ENCODE data around the gene IL34. TPM values are rescaled to one million over a fixed set of nuclear protein-coding genes. Genes with fewer than 3 reads are reported as not detected.

The IL34 gene
- total and polyA plus RNA-seq, 9 donors = 0.88 to 4.0 (median 1.8) TPM

DNA sequence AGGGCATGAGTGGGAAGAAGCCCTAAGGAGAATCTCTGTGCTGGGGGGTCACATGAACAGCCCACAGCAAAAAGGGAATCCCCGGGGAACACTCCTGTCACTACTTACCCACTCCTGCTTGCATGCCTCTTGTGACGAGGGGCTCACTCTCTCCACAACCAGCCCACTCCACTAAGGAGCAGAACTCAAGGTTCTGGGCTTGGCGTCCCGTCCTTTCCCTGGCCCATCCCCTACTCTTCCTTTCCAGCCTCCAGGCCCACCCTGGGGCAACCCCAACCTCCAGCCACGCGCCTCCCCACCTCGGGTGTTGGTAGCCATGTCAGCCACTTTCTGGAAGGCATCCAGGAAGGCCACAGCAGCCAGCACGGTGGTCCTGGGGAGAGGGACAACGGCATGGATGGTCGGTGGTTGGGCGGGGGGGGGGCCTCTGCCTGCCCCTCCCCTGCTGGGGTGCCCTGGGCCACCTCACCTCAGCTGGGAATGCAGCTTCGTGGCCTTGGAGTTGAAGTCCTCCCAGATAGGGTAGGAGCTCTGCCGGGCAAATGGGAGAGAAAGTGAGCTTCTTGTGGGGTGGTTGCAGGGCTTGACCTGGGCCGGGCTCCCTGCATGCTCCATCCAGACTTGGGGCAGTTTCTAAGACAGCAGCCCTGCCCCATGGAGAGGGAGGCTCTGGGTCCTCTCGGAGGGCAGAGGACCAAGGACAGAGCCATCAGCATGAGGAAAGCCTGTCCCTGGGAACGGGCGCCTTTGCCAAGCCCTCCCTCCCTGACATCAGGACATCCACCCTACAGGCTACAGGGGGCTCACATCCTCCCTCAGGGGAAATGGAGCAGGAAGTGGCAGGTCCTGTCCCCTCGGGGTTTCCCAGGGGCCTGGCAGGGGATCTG is 34.4 kb downstream of the IL34 start:
- H3K27me3 ChIP-seq = no peaks in the 10 kb centered on the region
- H3K36me3 ChIP-seq = no peaks in the 10 kb centered on the region
- H3K27ac ChIP-seq = peak overlapping the region; percentile 34 to 56
- no peak for TF ChIP-seq POLR2A (IDR thresholded peaks at IDR 0.05)
- TF ChIP-seq, protein P1, sequence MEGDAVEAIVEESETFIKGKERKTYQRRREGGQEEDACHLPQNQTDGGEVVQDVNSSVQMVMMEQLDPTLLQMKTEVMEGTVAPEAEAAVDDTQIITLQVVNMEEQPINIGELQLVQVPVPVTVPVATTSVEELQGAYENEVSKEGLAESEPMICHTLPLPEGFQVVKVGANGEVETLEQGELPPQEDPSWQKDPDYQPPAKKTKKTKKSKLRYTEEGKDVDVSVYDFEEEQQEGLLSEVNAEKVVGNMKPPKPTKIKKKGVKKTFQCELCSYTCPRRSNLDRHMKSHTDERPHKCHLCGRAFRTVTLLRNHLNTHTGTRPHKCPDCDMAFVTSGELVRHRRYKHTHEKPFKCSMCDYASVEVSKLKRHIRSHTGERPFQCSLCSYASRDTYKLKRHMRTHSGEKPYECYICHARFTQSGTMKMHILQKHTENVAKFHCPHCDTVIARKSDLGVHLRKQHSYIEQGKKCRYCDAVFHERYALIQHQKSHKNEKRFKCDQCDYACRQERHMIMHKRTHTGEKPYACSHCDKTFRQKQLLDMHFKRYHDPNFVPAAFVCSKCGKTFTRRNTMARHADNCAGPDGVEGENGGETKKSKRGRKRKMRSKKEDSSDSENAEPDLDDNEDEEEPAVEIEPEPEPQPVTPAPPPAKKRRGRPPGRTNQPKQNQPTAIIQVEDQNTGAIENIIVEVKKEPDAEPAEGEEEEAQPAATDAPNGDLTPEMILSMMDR (IDR thresholded peaks at IDR 0.05) = no peak
- TF ChIP-seq EP300 (IDR thresholded peaks at IDR 0.05) = no peak
- H3K4me3 ChIP-seq = no peak overlapping the region
- DNase-seq = peak in 4 of 5 donors; percentile 37 to 53 (median 42)
- H3K9me3 ChIP-seq = no peaks in the 10 kb centered on the region
- 37 to 42% (median 37%) methylated on average over 18 of the region's 18 CpGs for WGBS, 3 donors
- intact Hi-C loops (cut with DNase I) = loop anchor here (1.0 to 10.0 kb wide), 4 partner anchors 82 to 674 kb away; partner anchors contain the start of gene CALB2 (in 1 of the 4)
- peaks cover 33% of the 10 kb centered on the region for H3K4me1 ChIP-seq (ENCODE audit: insufficient read depth)

DNA sequence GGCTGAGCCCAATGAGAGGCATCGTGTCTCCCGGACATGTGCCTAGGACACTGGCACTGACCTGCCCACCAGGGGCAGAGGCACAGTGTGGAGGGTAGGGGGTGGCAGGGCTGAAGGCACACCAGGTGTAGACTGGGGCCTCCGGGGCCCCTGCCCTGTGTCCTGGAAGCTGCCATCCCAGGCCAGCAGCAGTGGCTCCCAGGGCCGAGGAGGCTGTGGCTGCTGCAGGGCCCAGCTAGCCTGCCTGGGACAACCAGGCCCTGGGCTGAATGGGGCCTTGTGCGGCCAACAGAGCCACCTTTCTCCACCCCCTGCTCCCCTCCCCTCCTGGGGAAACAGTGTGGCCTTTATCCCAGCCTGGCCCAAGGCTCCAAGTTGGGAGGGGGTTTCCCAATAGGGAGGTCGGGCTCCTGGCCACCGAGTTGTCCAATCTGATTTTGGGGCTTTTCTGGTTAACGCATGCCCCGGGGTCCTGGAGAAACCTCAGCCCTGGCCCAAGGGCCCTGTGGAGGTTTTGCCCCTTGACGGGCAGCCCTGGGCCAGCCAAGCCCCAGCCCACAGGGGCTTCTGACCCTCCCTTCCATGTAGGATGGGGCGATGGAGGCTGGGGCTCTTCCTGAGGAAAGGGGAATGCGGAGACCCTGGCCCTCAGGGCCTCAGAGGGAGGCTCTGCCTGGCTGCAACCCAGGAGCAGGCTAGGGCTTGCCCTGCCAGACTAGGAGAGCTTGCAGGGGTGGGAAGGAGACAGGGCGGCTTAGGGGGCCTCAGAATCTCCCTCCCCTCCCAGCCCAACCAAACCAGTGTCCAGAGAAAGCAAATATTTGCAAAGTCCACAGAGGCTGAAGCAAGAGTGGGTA is 35.3 kb downstream of the IL34 start:
- peak in 3 of 5 donors; percentile 43 to 53 (median 44) for DNase-seq
- Histone ChIP-seq H3K27ac (peak overlapping the region; percentile 34 to 56), H3K4me1 (ENCODE audit: insufficient read depth) (peaks cover 35% of the 10 kb centered on the region), H3K27me3 (no peaks in the 10 kb centered on the region), H3K36me3 (no peaks in the 10 kb centered on the region), H3K9me3 (no peaks in the 10 kb centered on the region), H3K4me3 (no peak overlapping the region)
- intact Hi-C loops (cut with DNase I) = loop anchor here (2.0 to 10.0 kb wide), 3 partner anchors 81 to 673 kb away; partner anchors contain the start of gene CALB2 (in 1 of the 4)
- 33 to 44% (median 35%) methylated on average over 10 to 13 of the region's 13 CpGs for WGBS, 3 donors
- no peak for TF ChIP-seq EP300 (IDR thresholded peaks at IDR 0.05)

DNA sequence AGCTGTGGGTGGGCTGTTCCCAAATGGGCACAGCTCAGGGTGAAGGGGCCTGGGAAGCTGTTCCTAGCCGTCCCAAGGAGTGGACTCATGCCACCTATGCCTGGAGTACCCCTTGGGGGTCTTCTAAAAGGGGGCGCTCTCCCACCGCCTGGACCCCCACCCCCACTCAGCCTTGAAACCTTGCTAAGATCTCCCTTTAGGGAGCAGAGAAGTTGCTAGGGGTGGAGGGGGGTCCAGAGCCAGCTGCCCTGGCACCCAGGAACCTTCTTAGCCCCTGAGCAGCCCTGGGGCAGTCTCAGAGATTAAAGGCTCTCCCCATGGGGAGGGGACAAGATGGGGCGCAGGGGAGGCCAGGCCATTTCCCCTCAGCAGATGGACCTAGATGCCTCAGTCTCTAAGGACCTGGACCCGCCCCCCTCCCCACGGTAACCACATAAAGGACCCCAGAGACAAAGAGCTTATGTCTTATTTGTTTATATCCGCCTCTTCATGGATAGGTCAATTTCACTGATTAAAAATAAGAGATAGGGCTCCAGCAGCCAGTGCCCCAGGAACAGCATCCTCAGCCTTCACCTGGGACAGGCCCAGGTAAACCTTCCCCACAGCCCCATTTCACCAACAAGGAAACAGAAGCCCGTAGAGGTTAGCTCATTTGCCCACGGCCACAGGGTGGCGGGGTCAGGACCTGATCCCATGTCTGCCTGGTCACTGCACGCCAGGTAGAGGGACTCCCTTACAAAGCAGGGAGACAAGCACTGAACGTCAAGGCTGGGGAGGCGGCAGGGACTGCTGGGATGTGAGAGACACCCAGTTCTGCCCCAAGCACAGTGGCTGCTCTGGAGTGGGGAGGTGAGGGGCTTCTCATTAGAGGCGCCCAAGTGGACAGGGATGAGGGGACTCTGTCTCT is 36.1 kb downstream of the IL34 start:
- WGBS, 3 donors = 51 to 58% (median 55%) methylated on average over 14 of the region's 14 CpGs
- intact Hi-C loops (cut with DNase I) = loop anchor here in 2 of 4 donors (5.0 to 10.0 kb wide), 2 partner anchors 80 to 672 kb away; partner anchors contain the start of gene CALB2 (in 1 of the 2)
- H3K27me3 ChIP-seq = no peaks in the 10 kb centered on the region
- DNase-seq = peak in 3 of 5 donors; percentile 30 to 40 (median 30)
- no peaks in the 10 kb centered on the region for H3K9me3 ChIP-seq
- H3K36me3 ChIP-seq = no peaks in the 10 kb centered on the region
- H3K4me3 ChIP-seq = no peak overlapping the region
- H3K27ac ChIP-seq = peak overlapping the region; percentile 21 to 56
- TF ChIP-seq, protein P1 (IDR thresholded peaks at IDR 0.05) = no peak
- TF ChIP-seq EP300 (IDR thresholded peaks at IDR 0.05) (no peak), POLR2A (IDR thresholded peaks at IDR 0.05) (no peak)
- peaks cover 38% of the 10 kb centered on the region for H3K4me1 ChIP-seq (ENCODE audit: insufficient read depth)

DNA sequence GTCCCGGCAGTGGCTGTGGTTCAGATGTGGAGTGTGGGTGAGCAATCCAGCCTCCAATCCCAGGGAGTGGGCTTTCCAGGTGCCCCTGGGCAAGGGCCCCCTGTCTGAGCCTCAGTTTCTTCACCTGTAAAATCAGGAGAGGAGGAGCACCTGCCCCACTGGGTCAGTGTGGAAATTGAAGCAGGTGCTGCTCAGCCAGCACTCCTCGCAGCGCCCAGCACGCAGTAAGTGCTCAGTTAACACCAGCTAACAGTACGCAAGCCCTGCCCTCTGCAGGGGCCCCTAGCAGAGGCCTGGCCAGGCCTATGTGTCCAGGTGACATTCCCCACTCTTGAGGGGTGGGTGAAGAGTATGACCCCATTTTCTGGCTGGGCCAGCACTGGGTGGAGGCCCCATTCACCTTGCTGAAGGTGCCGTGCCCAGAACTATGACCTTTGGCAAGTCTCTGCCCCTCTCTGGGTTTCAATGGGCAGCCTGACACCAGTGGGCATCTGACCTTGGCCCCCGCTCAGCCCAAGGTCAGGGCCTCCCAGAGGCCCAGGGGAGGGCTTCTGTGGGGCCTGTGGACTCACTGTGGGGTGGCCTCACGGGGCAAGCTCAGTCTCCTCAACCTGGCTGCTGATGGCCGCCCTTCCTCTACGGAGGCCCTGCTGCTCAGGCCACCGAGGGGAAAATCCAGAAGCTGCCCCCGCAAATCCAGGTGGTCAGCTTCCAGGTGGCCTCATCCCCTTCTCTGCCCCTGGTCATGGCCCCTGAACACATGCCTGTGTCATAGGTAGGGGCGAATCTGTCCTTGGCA is 37.0 kb downstream of the IL34 start:
- TF ChIP-seq, protein P1 (IDR thresholded peaks at IDR 0.05) = no peak
- TF ChIP-seq EP300 (IDR thresholded peaks at IDR 0.05) (no peak), POLR2A (IDR thresholded peaks at IDR 0.05) (no peak)
- Histone ChIP-seq H3K27me3 (no peaks in the 10 kb centered on the region), H3K36me3 (no peaks in the 10 kb centered on the region), H3K4me3 (no peak overlapping the region), H3K9me3 (no peaks in the 10 kb centered on the region), H3K4me1 (ENCODE audit: insufficient read depth) (peaks cover 43% of the 10 kb centered on the region), H3K27ac (peak overlapping the region in 1 of 2 donors; percentile 56)
- intact Hi-C loops (cut with DNase I) = loop anchor here in 2 of 4 donors (5.0 to 10.0 kb wide), 2 partner anchors 79 to 671 kb away; partner anchors contain the start of gene CALB2 (in 1 of the 2)
- WGBS, 3 donors = 51 to 65% (median 62%) methylated on average over 11 to 13 of the region's 13 CpGs
- peak in 3 of 5 donors; percentile 34 to 42 (median 39) for DNase-seq
